ENCODE results near the gene PAPPA. TPM values are rescaled to one million over a fixed set of nuclear protein-coding genes. Genes with fewer than 3 reads are reported as not detected.

PAPPA gene
- total RNA-seq, 1 donor from 2014 or later = 219 TPM

DNA sequence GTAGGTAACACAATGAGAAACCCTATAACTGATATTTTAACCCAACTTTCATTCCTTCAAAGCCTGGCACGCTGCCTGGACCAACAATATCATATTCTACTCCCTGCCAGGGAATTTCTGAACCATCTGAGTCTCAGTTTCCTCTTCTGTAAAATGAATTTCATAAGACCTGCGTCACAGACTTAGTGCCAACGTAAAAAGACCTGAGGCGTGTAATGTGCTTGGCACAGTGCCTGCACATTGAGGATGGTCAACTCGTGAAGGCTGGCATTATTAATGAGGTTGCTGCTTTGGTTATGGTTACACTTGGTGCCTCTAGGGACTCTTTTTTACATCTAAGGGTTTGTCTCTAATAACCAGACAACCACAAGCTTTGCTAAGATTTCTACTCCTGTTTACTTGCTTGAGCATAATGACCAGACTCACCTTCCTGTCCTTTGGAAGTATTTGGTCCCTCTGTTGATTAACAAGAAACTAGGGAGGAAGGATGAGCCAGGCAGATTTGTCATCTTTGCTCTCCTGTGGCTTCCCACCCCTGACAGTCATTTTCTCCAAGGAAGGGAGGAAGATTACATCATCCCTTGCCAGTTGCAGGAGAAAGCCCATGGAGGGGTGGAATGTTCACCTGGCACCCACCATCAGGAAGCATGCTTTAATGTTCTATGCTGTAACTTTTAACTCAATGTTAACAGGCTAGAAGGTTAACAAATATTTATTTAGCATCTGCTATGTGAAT is 79.0 kb downstream of the PAPPA start:
- no peaks in the 10 kb centered on the region for H3K27me3 Mint-ChIP-seq (ENCODE audit: low read depth)

DNA sequence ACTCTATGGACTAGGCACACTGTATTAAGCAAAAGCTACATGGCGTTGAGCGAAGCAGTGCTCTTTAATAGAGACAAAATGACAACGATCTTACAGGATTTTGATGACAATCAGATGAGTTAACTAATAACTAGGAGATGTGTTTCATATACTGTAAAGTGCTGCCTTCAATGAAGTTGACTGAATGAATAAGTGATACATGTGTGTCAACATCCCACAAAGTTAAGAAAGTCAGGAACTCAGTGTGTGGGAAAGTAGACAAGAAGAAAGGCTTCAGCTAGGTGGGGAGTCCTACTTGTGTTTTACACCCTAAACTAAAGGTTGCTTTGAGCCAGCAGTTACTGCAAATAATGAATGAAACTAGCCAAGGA is 79.6 kb downstream of the PAPPA start:
- H3K9me3 Mint-ChIP-seq (ENCODE audit: low read depth) = no peaks in the 10 kb centered on the region
- no peak overlapping the region for H3K4me3 Mint-ChIP-seq (ENCODE audit: unreplicated experiment)
- peaks cover 45% of the 10 kb centered on the region for H3K36me3 Mint-ChIP-seq (ENCODE audit: low read depth)
- TF ChIP-seq, protein P1, sequence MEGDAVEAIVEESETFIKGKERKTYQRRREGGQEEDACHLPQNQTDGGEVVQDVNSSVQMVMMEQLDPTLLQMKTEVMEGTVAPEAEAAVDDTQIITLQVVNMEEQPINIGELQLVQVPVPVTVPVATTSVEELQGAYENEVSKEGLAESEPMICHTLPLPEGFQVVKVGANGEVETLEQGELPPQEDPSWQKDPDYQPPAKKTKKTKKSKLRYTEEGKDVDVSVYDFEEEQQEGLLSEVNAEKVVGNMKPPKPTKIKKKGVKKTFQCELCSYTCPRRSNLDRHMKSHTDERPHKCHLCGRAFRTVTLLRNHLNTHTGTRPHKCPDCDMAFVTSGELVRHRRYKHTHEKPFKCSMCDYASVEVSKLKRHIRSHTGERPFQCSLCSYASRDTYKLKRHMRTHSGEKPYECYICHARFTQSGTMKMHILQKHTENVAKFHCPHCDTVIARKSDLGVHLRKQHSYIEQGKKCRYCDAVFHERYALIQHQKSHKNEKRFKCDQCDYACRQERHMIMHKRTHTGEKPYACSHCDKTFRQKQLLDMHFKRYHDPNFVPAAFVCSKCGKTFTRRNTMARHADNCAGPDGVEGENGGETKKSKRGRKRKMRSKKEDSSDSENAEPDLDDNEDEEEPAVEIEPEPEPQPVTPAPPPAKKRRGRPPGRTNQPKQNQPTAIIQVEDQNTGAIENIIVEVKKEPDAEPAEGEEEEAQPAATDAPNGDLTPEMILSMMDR (IDR thresholded peaks at IDR 0.05) = no peak
- peaks cover 88% of the 10 kb centered on the region for H3K4me1 Mint-ChIP-seq (ENCODE audit: low read depth)
- no peaks in the 10 kb centered on the region for H3K27me3 Mint-ChIP-seq (ENCODE audit: low read depth)
- peak overlapping the region; percentile 94 for H3K27ac Mint-ChIP-seq (ENCODE audit: unreplicated experiment)
- DNase-seq (ENCODE audit: low spot score) = no peak

More for the DNA sequence above, 79.0 kb downstream of the PAPPA start:
- H3K4me1 Mint-ChIP-seq (ENCODE audit: low read depth) = peaks cover 86% of the 10 kb centered on the region
- TF ChIP-seq, protein P1 (IDR thresholded peaks at IDR 0.05) = no peak
- H3K9me3 Mint-ChIP-seq (ENCODE audit: low read depth) = no peaks in the 10 kb centered on the region
- no peak overlapping the region for H3K4me3 Mint-ChIP-seq (ENCODE audit: unreplicated experiment)
- peaks cover 44% of the 10 kb centered on the region for H3K36me3 Mint-ChIP-seq (ENCODE audit: low read depth)
- H3K27ac Mint-ChIP-seq (ENCODE audit: unreplicated experiment) = peak overlapping the region; percentile 94
- DNase-seq (ENCODE audit: low spot score) = no peak

DNA sequence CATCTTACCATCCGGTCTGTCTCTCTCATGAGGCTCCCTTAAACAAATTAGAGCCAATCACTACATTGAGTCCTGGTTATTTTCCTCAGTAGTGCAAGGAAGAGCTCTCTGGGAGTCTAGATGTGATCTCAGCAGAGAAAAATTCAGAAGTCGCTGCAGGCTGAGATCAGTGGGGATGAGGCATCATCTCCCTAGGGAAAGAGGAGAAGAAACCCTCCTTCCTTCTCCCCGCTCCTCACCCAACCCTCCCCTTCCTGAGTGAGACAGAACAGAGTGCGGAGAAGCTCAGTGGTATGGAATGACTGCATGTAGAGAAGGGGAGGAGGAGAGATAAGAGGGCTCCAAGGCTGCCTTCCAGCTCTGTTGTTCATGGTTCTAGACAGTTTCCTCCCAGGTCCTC is 80.5 kb downstream of the PAPPA start:
- Mint-ChIP-seq H3K27me3 (ENCODE audit: low read depth) (no peaks in the 10 kb centered on the region), H3K9me3 (ENCODE audit: low read depth) (no peaks in the 10 kb centered on the region), H3K4me3 (ENCODE audit: unreplicated experiment) (no peak overlapping the region), H3K27ac (ENCODE audit: unreplicated experiment) (peak overlapping the region; percentile 94), H3K4me1 (ENCODE audit: low read depth) (peaks cover 89% of the 10 kb centered on the region), H3K36me3 (ENCODE audit: low read depth) (peaks cover 46% of the 10 kb centered on the region)
- no peak for DNase-seq (ENCODE audit: low spot score)
- TF ChIP-seq, protein P1 (IDR thresholded peaks at IDR 0.05) = no peak

DNA sequence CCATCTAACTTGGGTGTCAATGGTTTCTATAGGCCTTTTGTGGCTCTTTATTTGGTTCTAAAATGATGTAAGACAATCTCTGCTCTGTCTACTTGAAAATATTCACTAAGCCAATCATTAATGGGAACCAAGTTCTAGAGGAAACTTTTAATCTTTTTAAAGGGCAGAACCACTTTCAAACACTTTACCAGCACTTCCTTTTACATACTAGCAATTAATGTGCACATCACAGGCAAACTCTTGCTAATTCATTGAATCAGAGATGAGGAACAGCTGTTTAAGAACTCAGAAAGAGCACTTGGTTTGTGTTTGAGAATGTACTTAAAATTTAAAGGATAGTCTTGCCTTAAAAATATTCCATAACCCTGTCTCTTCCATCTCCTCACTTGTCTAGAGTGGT is 83.4 kb downstream of the PAPPA start:
- Mint-ChIP-seq H3K9me3 (ENCODE audit: low read depth) (no peaks in the 10 kb centered on the region), H3K4me1 (ENCODE audit: low read depth) (peaks cover 95% of the 10 kb centered on the region)

DNA sequence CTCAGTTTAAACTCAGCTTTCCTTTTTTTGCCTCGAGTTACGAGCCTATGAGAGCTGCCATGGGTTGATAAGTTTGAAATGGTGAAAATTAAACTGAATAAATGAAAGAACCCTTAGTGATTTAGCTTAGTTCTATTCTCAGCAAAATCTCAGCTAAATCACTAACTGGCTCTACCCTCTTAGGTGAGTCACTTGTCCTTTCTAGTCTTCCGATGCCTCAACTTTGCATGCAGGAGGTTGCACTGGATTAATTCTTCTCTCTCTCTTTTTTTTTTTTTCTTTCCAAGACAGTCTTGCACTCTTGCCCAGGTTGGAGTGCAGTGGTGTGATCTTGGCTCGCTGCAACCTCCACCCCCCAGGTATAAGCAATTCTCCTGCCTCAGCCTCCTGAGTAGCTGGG is 83.9 kb downstream of the PAPPA start:
- Mint-ChIP-seq H3K36me3 (ENCODE audit: low read depth) (peaks cover 39% of the 10 kb centered on the region), H3K4me3 (ENCODE audit: unreplicated experiment) (no peak overlapping the region), H3K27me3 (ENCODE audit: low read depth) (no peaks in the 10 kb centered on the region), H3K4me1 (ENCODE audit: low read depth) (peaks cover 93% of the 10 kb centered on the region), H3K27ac (ENCODE audit: unreplicated experiment) (peak overlapping the region; percentile 97), H3K9me3 (ENCODE audit: low read depth) (no peaks in the 10 kb centered on the region)
- TF ChIP-seq, protein P1 (IDR thresholded peaks at IDR 0.05) = no peak
- DNase-seq (ENCODE audit: low spot score) = no peak

More for the DNA sequence above, 83.4 kb downstream of the PAPPA start:
- no peaks in the 10 kb centered on the region for H3K27me3 Mint-ChIP-seq (ENCODE audit: low read depth)
- H3K4me3 Mint-ChIP-seq (ENCODE audit: unreplicated experiment) = no peak overlapping the region
- peak overlapping the region; percentile 97 for H3K27ac Mint-ChIP-seq (ENCODE audit: unreplicated experiment)
- DNase-seq (ENCODE audit: low spot score) = no peak
- TF ChIP-seq, protein P1 (IDR thresholded peaks at IDR 0.05) = no peak
- H3K36me3 Mint-ChIP-seq (ENCODE audit: low read depth) = peaks cover 37% of the 10 kb centered on the region
